Vagina (tissue), 2 donors: ENCODE data around the gene TNS2. TPM values are rescaled to one million over a fixed set of nuclear protein-coding genes. Genes with fewer than 3 reads are reported as not detected.

Source experiments
- DNase-seq, 2 donors: peaks; one replicate each; pipeline ENCODE4 v3.0.0-alpha.2; 2017; ENCODE audit errors: extremely low spot score in 2 of 2
- H3K27ac ChIP-seq: fragments of 200-600 bp; sonication (generic); one replicate; pipeline ENCODE4 v1.5.1; 2019
- H3K27me3 ChIP-seq: fragments of 200-600 bp; sonication (generic); one replicate; pipeline ENCODE4 v1.5.1; 2019
- H3K36me3 ChIP-seq, 2 donors: fragments of 200-600 bp; sonication (generic); one replicate each; pipeline ENCODE4 v1.5.1; 2017 to 2019
- H3K4me1 ChIP-seq: fragments of 200-600 bp; sonication (generic); one replicate; pipeline ENCODE4 v1.5.1; 2019
- H3K4me3 ChIP-seq, 2 donors: fragments of 200-600 bp; sonication (generic); 1 replicate in 1 of 2; 2 replicates in 1 of 2; pipeline ENCODE4 v1.5.1; 2016 to 2019
- H3K9me3 ChIP-seq: fragments of 200-600 bp; sonication (generic); one replicate; pipeline ENCODE4 v1.5.1; 2019
- POLR2A ChIP-seq, 2 donors: fragments of 450-650 bp; IDR thresholded peaks; one replicate each; pipeline ENCODE4 v1.6.1; 2017; ENCODE audit warnings: antibody characterized with exemption in 2 of 2, mild to moderate bottlenecking in 2 of 2, moderate library complexity in 2 of 2
- POLR2AphosphoS5 ChIP-seq, 2 donors: sonication (generic); formaldehyde crosslinking; IDR thresholded peaks; one replicate each; pipeline ENCODE4 v1.9.0; 2017; ENCODE audit warnings: antibody characterized with exemption in 2 of 2, mild to moderate bottlenecking in 2 of 2, low read depth in 1 of 2; ENCODE audit not compliant: insufficient read depth in 1 of 2
- intact Hi-C: fragments of 100-400 bp; cut with DNase I; formaldehyde crosslinking; loops from one replicate; pipeline ENCODE4 v1.15.1; 2023
- total RNA-seq: library from RNA; depleted of rRNA; stranded (reverse); fragments of >200 nt; gene quantifications from one replicate; pipeline ENCODE4 v1.2.3, GENCODE V29; 2016
- TF ChIP-seq, protein P1 (sequence below), 3 experiments: fragments of 450-650 bp in 2 of 3; fragments of 200-600 bp in 1 of 3; sonication (generic) in 1 of 3; IDR thresholded peaks; one replicate each; pipeline ENCODE4 v1.5.1; 2017 to 2019; ENCODE audit warnings: antibody characterized with exemption in 3 of 3, mild to moderate bottlenecking in 2 of 3, moderate library complexity in 2 of 3

The TNS2 gene
- total RNA-seq, 1 donor from 2014 or later = 235 TPM

DNA sequence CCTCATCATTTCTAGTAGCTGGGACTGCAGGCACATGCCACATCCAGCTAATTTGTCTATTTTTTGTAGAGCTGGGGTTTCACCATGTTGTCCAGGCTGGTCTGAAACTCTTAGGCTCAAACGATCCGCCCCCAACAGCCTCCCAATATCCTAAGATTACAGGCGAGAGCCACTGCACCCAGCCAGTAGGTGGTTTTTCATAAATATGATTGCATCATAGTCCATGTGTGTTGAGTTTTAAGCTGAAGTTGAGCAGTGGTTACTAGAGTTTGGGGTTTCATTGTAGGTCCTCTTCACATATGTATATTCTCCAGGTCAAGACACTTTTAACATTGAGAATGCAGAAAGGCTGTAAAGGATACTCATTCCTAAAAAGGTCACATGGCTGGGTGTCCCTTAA, 13.1 kb upstream of the TNS2 start:
- no peak for DNase-seq
- Histone ChIP-seq H3K4me1 (peaks cover 11% of the 10 kb centered on the region), H3K36me3 (peaks cover 0 to 78% of the 10 kb centered on the region in 2 donors), H3K4me3 (no peak overlapping the region), H3K27ac (no peak overlapping the region), H3K27me3 (no peaks in the 10 kb centered on the region), H3K9me3 (no peaks in the 10 kb centered on the region)
- TF ChIP-seq POLR2AphosphoS5 (IDR thresholded peaks at IDR 0.05; ENCODE audit: insufficient read depth in 1 of 2, low read depth in 1 of 2) = no peak
- TF ChIP-seq, protein P1, sequence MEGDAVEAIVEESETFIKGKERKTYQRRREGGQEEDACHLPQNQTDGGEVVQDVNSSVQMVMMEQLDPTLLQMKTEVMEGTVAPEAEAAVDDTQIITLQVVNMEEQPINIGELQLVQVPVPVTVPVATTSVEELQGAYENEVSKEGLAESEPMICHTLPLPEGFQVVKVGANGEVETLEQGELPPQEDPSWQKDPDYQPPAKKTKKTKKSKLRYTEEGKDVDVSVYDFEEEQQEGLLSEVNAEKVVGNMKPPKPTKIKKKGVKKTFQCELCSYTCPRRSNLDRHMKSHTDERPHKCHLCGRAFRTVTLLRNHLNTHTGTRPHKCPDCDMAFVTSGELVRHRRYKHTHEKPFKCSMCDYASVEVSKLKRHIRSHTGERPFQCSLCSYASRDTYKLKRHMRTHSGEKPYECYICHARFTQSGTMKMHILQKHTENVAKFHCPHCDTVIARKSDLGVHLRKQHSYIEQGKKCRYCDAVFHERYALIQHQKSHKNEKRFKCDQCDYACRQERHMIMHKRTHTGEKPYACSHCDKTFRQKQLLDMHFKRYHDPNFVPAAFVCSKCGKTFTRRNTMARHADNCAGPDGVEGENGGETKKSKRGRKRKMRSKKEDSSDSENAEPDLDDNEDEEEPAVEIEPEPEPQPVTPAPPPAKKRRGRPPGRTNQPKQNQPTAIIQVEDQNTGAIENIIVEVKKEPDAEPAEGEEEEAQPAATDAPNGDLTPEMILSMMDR (IDR thresholded peaks at IDR 0.05) = no peak
- TF ChIP-seq POLR2A (IDR thresholded peaks at IDR 0.05) = no peak
- intact Hi-C loops = no loop called here

DNA sequence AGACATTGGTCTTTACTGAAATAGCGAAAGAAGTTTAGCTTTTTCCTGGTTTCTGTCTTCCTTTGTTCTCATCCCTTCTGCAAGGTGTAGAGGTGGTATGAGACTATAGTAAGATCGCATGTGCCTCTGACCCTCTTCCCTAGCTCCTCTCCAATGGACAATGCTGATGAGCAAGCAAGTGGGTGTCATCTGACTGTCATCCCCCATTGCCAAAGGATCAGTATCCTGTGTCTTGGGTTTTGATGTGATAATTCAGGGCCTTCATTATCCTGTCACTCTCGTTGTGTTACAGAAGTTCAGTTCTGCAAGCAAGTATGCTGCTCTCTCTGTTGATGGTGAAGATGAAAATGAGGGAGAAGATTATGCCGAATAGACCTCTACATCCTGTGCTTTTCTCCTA, 10.0 kb upstream of the TNS2 start:
- H3K27ac ChIP-seq = no peak overlapping the region
- H3K9me3 ChIP-seq = no peaks in the 10 kb centered on the region
- peaks cover 23% of the 10 kb centered on the region for H3K4me1 ChIP-seq
- H3K4me3 ChIP-seq = no peak overlapping the region
- H3K27me3 ChIP-seq = no peaks in the 10 kb centered on the region
- DNase-seq = no peak
- H3K36me3 ChIP-seq = peaks cover 0 to 49% of the 10 kb centered on the region in 2 donors
- TF ChIP-seq, protein P1 (IDR thresholded peaks at IDR 0.05) = no peak
- no peak for TF ChIP-seq POLR2AphosphoS5 (IDR thresholded peaks at IDR 0.05; ENCODE audit: insufficient read depth in 1 of 2, low read depth in 1 of 2)
- no peak for TF ChIP-seq POLR2A (IDR thresholded peaks at IDR 0.05)
- intact Hi-C loops = loop anchor here (10.0 kb wide), 1 partner anchor 55 kb away; the partner anchor contains the start of gene IGFBP6

DNA sequence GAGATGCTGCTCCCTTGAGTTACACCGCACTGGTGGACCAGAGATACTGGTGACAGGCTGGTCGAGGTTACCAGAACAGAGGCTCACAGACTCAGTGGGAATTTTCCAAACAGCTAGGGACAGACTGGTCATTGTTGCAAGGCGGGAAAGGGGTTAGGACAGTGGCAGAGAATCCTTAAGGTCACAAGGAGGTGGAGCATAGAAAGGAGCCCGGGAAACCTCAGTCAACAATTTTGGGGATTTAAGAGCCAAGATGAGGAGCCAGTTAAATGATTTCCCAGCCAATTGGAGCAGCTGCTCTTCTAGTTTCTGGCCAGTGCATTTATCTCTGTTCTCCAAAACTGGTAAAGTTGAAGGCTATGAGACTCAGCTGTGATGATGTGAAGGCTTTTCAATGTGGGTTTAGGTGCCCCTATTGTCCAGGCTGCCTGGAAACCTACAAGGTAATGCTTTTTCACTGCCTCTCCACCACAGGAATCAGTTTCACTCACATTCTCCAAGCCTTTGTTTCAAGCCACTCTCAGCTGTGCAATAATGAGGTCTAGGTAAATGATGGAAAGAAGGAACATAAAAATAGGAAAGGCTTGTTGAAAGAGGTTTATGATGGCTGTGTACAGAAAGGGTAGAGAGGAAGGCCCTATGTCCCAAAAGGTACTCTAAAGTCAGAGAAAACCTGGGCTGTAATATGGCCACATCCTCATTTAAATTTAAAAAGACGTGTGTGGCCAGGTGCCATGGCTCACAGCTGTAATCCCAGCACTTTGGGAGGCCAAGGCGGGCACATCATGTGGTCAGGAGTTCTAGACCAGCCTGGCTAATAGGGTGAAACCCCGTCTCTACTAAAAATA, 7.0 kb upstream of the TNS2 start:
- DNase-seq = no peak
- Histone ChIP-seq H3K9me3 (no peaks in the 10 kb centered on the region), H3K27me3 (no peaks in the 10 kb centered on the region), H3K4me3 (no peak overlapping the region), H3K4me1 (peaks cover 44% of the 10 kb centered on the region), H3K27ac (no peak overlapping the region), H3K36me3 (peaks cover 0 to 20% of the 10 kb centered on the region in 2 donors)
- TF ChIP-seq, protein P1 (IDR thresholded peaks at IDR 0.05) = no peak
- TF ChIP-seq POLR2AphosphoS5 (IDR thresholded peaks at IDR 0.05; ENCODE audit: insufficient read depth in 1 of 2, low read depth in 1 of 2) = no peak
- no peak for TF ChIP-seq POLR2A (IDR thresholded peaks at IDR 0.05)
- intact Hi-C loops = loop anchor here (10.0 kb wide), 1 partner anchor 52 kb away; the partner anchor contains the start of gene IGFBP6

DNA sequence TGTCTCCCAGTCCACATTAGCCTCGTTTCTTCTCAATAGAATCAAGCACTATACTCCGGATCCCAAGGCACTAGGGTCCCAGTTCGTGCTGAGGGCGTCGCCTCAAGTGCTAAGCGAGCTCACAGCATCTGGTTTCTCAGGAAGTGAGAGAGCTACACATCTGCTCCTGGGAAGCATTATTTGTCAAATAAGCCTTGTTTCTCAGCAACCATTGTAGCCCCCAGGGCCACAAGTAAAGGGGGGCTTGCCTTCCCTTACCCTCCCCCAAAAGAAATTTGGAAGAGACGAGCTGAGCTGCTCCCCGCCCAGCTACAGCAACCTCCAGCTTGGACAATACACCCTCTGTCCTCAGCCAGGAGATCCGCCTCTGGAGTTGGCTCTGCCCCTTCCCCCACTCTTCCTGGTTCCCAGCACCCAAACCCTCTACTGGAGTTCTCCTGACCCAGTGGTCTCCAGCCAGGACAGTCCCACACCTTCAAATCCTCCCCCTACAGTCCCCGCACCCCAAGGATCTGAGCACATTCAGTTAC, 5.7 kb upstream of the TNS2 start:
- intact Hi-C loops = loop anchor here (10.0 kb wide), 1 partner anchor 51 kb away; the partner anchor contains the start of gene IGFBP6
- Histone ChIP-seq H3K27me3 (no peaks in the 10 kb centered on the region), H3K27ac (peak overlapping the region; percentile 90), H3K36me3 (peaks cover 0 to 13% of the 10 kb centered on the region in 2 donors), H3K4me3 (no peak overlapping the region), H3K4me1 (peaks cover 45% of the 10 kb centered on the region), H3K9me3 (no peaks in the 10 kb centered on the region)
- TF ChIP-seq, protein P1 (IDR thresholded peaks at IDR 0.05) = no peak
- no peak for TF ChIP-seq POLR2A (IDR thresholded peaks at IDR 0.05)
- TF ChIP-seq POLR2AphosphoS5 (IDR thresholded peaks at IDR 0.05; ENCODE audit: insufficient read depth in 1 of 2, low read depth in 1 of 2) = no peak
- no peak for DNase-seq
